ENCODE data around the gene C14orf180. TPM values are rescaled to one million over a fixed set of nuclear protein-coding genes. Genes with fewer than 3 reads are reported as not detected.

Gene C14orf180
- total RNA-seq (2022) (not detected in 2 replicates), Bru-seq, nascent RNA (not detected), BruChase-seq, experiment 1, labeled RNA remaining after a 6-hour chase (not detected), BruChase-seq, experiment 2, labeled RNA remaining after a 2-hour chase (not detected)
- long read RNA-seq: 0 reads

- H3K4me3 Mint-ChIP-seq (ENCODE audit: unreplicated experiment): no peak within 1 kb of the TSS
- ChIA-PET CTCF (interaction anchor here (1.8 kb wide), 1 partner anchor 15 kb away, joined by 7 read pairs; no protein-coding TSS in a partner anchor), POLR2A (interaction anchor here (1.2 kb wide), 1 partner anchor 39 kb away, joined by 3 read pairs; no protein-coding TSS in a partner anchor)
- intact Hi-C loops (cut with micrococcal nuclease): no loop called here
- H3K36me3 Mint-ChIP-seq (ENCODE audit: insufficient read depth, unreplicated experiment): no peaks in the 10 kb centered on the region
- H3K27ac Mint-ChIP-seq (ENCODE audit: low read depth, unreplicated experiment): no peak within 1 kb of the TSS
- no peaks in the 10 kb centered on the region for H3K9me3 Mint-ChIP-seq (ENCODE audit: unreplicated experiment)
- no peaks in the 10 kb centered on the region for H3K4me1 Mint-ChIP-seq (ENCODE audit: insufficient read depth, unreplicated experiment)
- DNase-seq (ENCODE audit: unreplicated experiment): no peak
- TF ChIP-seq CTCF (IDR thresholded peaks at IDR 0.05; ENCODE audit: unreplicated experiment): no peak
- peaks cover 36% of the 10 kb centered on the region for H3K27me3 Mint-ChIP-seq (ENCODE audit: insufficient read depth, unreplicated experiment)
- no TSS peak for BruUV-seq (replicated peaks)
Measured at GRCh38 chr14:104579507-104579906, at the start of gene C14orf180. TSS of gene C14orf180 (plus strand) at chr14:104579764. CDS start at chr14:104586431, 6,667 bp downstream.

GRCh38 chr14:104530646-104531045, 48.9 kb upstream of the C14orf180 start:
- CTCF ChIA-PET: interaction anchor here (0.8 kb wide), 1 partner anchor 8 kb away, joined by 3 read pairs; no protein-coding TSS in a partner anchor
- Mint-ChIP-seq H3K4me3 (ENCODE audit: unreplicated experiment) (no peak overlapping the region), H3K9me3 (ENCODE audit: unreplicated experiment) (peaks cover 19% of the 10 kb centered on the region), H3K27ac (ENCODE audit: low read depth, unreplicated experiment) (no peak overlapping the region), H3K27me3 (ENCODE audit: insufficient read depth, unreplicated experiment) (no peaks in the 10 kb centered on the region), H3K4me1 (ENCODE audit: insufficient read depth, unreplicated experiment) (peaks cover 25% of the 10 kb centered on the region), H3K36me3 (ENCODE audit: insufficient read depth, unreplicated experiment) (no peaks in the 10 kb centered on the region)
- TF ChIP-seq CTCF (IDR thresholded peaks at IDR 0.05; ENCODE audit: unreplicated experiment): no peak
- DNase-seq (ENCODE audit: unreplicated experiment): no peak
- POLR2A ChIA-PET: no interaction called here
- no TSS peak for BruUV-seq (replicated peaks)
- intact Hi-C loops (cut with micrococcal nuclease): no loop called here

GRCh38 chr14:104531421-104532190, 48.0 kb upstream of the C14orf180 start:
- no peak for TF ChIP-seq CTCF (IDR thresholded peaks at IDR 0.05; ENCODE audit: unreplicated experiment)
- no peaks in the 10 kb centered on the region for H3K36me3 Mint-ChIP-seq (ENCODE audit: insufficient read depth, unreplicated experiment)
- peaks cover 26% of the 10 kb centered on the region for H3K4me1 Mint-ChIP-seq (ENCODE audit: insufficient read depth, unreplicated experiment)
- BruUV-seq (replicated peaks): no TSS peak
- intact Hi-C loops (cut with micrococcal nuclease): no loop called here
- no peak for DNase-seq (ENCODE audit: unreplicated experiment)
- peak overlapping the region; percentile 59 for H3K27ac Mint-ChIP-seq (ENCODE audit: low read depth, unreplicated experiment)
- H3K27me3 Mint-ChIP-seq (ENCODE audit: insufficient read depth, unreplicated experiment): no peaks in the 10 kb centered on the region
- POLR2A ChIA-PET: interaction anchor here (0.5 to 1.0 kb wide), 2 partner anchors 78 to 485 kb away, joined by 3 read pairs; no protein-coding TSS in a partner anchor
- peaks cover 17% of the 10 kb centered on the region for H3K9me3 Mint-ChIP-seq (ENCODE audit: unreplicated experiment)
- CTCF ChIA-PET: interaction anchor here (0.6 to 1.2 kb wide), 2 partner anchors 23 to 31 kb away, joined by 3 read pairs; no protein-coding TSS in a partner anchor
- H3K4me3 Mint-ChIP-seq (ENCODE audit: unreplicated experiment): peak overlapping the region; percentile 32

GRCh38 chr14:104532191-104532555, 47.4 kb upstream of the C14orf180 start:
- peaks cover 32% of the 10 kb centered on the region for H3K4me1 Mint-ChIP-seq (ENCODE audit: insufficient read depth, unreplicated experiment)
- peak overlapping the region; percentile 32 for H3K4me3 Mint-ChIP-seq (ENCODE audit: unreplicated experiment)
- peaks cover 11% of the 10 kb centered on the region for H3K9me3 Mint-ChIP-seq (ENCODE audit: unreplicated experiment)
- peak overlapping the region; percentile 59 for H3K27ac Mint-ChIP-seq (ENCODE audit: low read depth, unreplicated experiment)
- TF ChIP-seq CTCF (IDR thresholded peaks at IDR 0.05; ENCODE audit: unreplicated experiment): no peak
- peak; percentile 79 for DNase-seq (ENCODE audit: unreplicated experiment)
- ChIA-PET CTCF (interaction anchor here (0.6 to 1.2 kb wide), 2 partner anchors 22 to 30 kb away, joined by 3 read pairs; no protein-coding TSS in a partner anchor), POLR2A (interaction anchor here (1.0 kb wide), 1 partner anchor 78 kb away, joined by 3 read pairs; no protein-coding TSS in a partner anchor)
- no TSS peak for BruUV-seq (replicated peaks)
- intact Hi-C loops (cut with micrococcal nuclease): no loop called here
- H3K36me3 Mint-ChIP-seq (ENCODE audit: insufficient read depth, unreplicated experiment): no peaks in the 10 kb centered on the region
- no peaks in the 10 kb centered on the region for H3K27me3 Mint-ChIP-seq (ENCODE audit: insufficient read depth, unreplicated experiment)

Data from MCF 10A (cell line).